Cortex of kidney (tissue), 1 donor: ENCODE results near the gene CBY2.

Experiments used
- DNase-seq: peaks from one replicate; lab custom pipeline; 2025; lab: John Stamatoyannopoulos, UW

The CBY2 gene

GRCh38 chr13:45700971-45701900, 884 bp upstream of the CBY2 start:
- DNase-seq = no peak

GRCh38 chr13:45702869-45703391, 810 bp downstream of the CBY2 start:
- no peak for DNase-seq

- DNase-seq = no peak
These were observed 2.2 kb downstream of the CBY2 start for GRCh38 chr13:45704211-45704739.

- no peak for DNase-seq
These were observed 3.0 kb downstream of the CBY2 start for GRCh38 chr13:45704854-45705695.

GRCh38 chr13:45705918-45706317, 3.8 kb downstream of the CBY2 start:
- no peak for DNase-seq

GRCh38 chr13:45707516-45708100, 5.5 kb downstream of the CBY2 start:
- DNase-seq = no peak

- DNase-seq = no peak
These were observed 9.8 kb downstream of the CBY2 start for GRCh38 chr13:45711951-45712350.

- no peak for DNase-seq
These were observed 11.1 kb downstream of the CBY2 start for GRCh38 chr13:45713106-45713690.

- no peak for DNase-seq
These were observed 11.6 kb downstream of the CBY2 start for GRCh38 chr13:45713721-45714120.

GRCh38 chr13:45714170-45714569, 12.1 kb downstream of the CBY2 start:
- DNase-seq = no peak

- no peak for DNase-seq
These were observed 13.2 kb downstream of the CBY2 start for GRCh38 chr13:45715351-45715750.

GRCh38 chr13:45717349-45717748, 15.2 kb downstream of the CBY2 start:
- no peak for DNase-seq

GRCh38 chr13:45718063-45718462, 15.9 kb downstream of the CBY2 start:
- DNase-seq = no peak

GRCh38 chr13:45718992-45719391, 16.9 kb downstream of the CBY2 start:
- no peak for DNase-seq

GRCh38 chr13:45721203-45721731, 19.1 kb downstream of the CBY2 start:
- no peak for DNase-seq

- no peak for DNase-seq
These were observed 21.7 kb downstream of the CBY2 start for GRCh38 chr13:45723798-45724197.

GRCh38 chr13:45728759-45729158, 26.6 kb downstream of the CBY2 start:
- no peak for DNase-seq

- no peak for DNase-seq
These were observed 29.3 kb downstream of the CBY2 start for GRCh38 chr13:45731455-45731854.

GRCh38 chr13:45732916-45733315, 30.8 kb downstream of the CBY2 start:
- DNase-seq = no peak

- DNase-seq = no peak
These were observed 31.2 kb downstream of the CBY2 start for GRCh38 chr13:45733361-45733760.

- no peak for DNase-seq
These were observed 35.5 kb downstream of the CBY2 start for GRCh38 chr13:45737571-45738017.
